ENCODE results near the gene SLC36A1. TPM values are rescaled to one million over a fixed set of nuclear protein-coding genes. Genes with fewer than 3 reads are reported as not detected.

SLC36A1 gene
- total RNA-seq, 1 experiment from 2014 or later: 13.6 TPM

- no TSS peak for BruUV-seq (replicated peaks)
- Histone ChIP-seq H3K27ac (ENCODE audit: low read length) (no peak overlapping the region), H3K4me1 (ENCODE audit: control insufficient read depth, insufficient read depth, low read length) (no peaks in the 10 kb centered on the region), H3K27me3 (ENCODE audit: control insufficient read depth, insufficient read depth, low read length) (no peaks in the 10 kb centered on the region), H3K4me3 (ENCODE audit: low read depth in 2 of 2, low read length in 2 of 2) (no peak overlapping the region), H3K9me3 (ENCODE audit: control insufficient read depth, insufficient read depth, low read depth, low read length) (no peaks in the 10 kb centered on the region), H3K36me3 (ENCODE audit: control insufficient read depth, insufficient read depth, low read length) (no peaks in the 10 kb centered on the region)
- in situ Hi-C loops (cut with HindIII; ENCODE audit: low pct_unique_long_range_greater_than_20kb, low sequenced_read_pairs): no loop called here
- no peak for DNase-seq (ENCODE audit: low read depth, low spot score)
- ChIA-PET POLR2A (no interaction called here), CTCF (interaction anchor here (0.9 kb wide), 1 partner anchor 12 kb away, joined by 3 read pairs; the partner anchor contains the start of gene SLC36A1)
- intact Hi-C loops (cut with micrococcal nuclease; ENCODE audit: unreplicated experiment): no loop called here
- no peak for TF ChIP-seq TCF7L2 (IDR thresholded peaks at IDR 0.05; ENCODE audit: low read depth, low read length)
- no peak for TF ChIP-seq POLR2AphosphoS5 (IDR thresholded peaks at IDR 0.05; ENCODE audit: low read depth, low read length)
- no peak for ATAC-seq
Observed at GRCh38 chr5:151459680-151460324, 12.4 kb downstream of the SLC36A1 start.

GRCh38 chr5:151461312-151461711, 13.9 kb downstream of the SLC36A1 start:
- DNase-seq (ENCODE audit: low read depth, low spot score): no peak
- Histone ChIP-seq H3K9me3 (ENCODE audit: control insufficient read depth, insufficient read depth, low read depth, low read length) (no peaks in the 10 kb centered on the region), H3K4me3 (ENCODE audit: low read depth in 2 of 2, low read length in 2 of 2) (no peak overlapping the region), H3K27ac (ENCODE audit: low read length) (no peak overlapping the region), H3K27me3 (ENCODE audit: control insufficient read depth, insufficient read depth, low read length) (no peaks in the 10 kb centered on the region), H3K36me3 (ENCODE audit: control insufficient read depth, insufficient read depth, low read length) (no peaks in the 10 kb centered on the region), H3K4me1 (ENCODE audit: control insufficient read depth, insufficient read depth, low read length) (no peaks in the 10 kb centered on the region)
- TF ChIP-seq REST (IDR thresholded peaks at IDR 0.05; ENCODE audit: insufficient read depth in 1 of 2, low read depth in 2 of 2, low read length in 1 of 2): no peak
- no peak for TF ChIP-seq POLR2AphosphoS5 (IDR thresholded peaks at IDR 0.05; ENCODE audit: low read depth, low read length)
- TF ChIP-seq SIN3A (IDR thresholded peaks at IDR 0.05; ENCODE audit: borderline replicate concordance, insufficient read depth, low read depth, low read length): no peak
- TF ChIP-seq CTCF (IDR thresholded peaks at IDR 0.05): no peak
- no peak for TF ChIP-seq TCF7L2 (IDR thresholded peaks at IDR 0.05; ENCODE audit: low read depth, low read length)
- no TSS peak for BruUV-seq (replicated peaks)
- ChIA-PET CTCF (interaction anchor here (0.8 kb wide), 1 partner anchor 14 kb away, joined by 3 read pairs; the partner anchor contains the start of gene SLC36A1), POLR2A (no interaction called here)
- ATAC-seq: no peak
- intact Hi-C loops (cut with micrococcal nuclease; ENCODE audit: unreplicated experiment) (no loop called here), in situ Hi-C loops (cut with HindIII; ENCODE audit: low pct_unique_long_range_greater_than_20kb, low sequenced_read_pairs) (no loop called here)
